Chondrocyte (in vitro differentiated cells): ENCODE results near the gene DCP1B. TPM values are rescaled to one million over a fixed set of nuclear protein-coding genes. Genes with fewer than 3 reads are reported as not detected.

Experiments used
- DNase-seq: peaks from one replicate; pipeline ENCODE4 v3.0.0; 2021; ENCODE audit warnings: mixed read lengths, low spot score
- H3K27ac Mint-ChIP-seq: one replicate; pipeline ENCODE4 v1.8.0; 2021; ENCODE audit warnings: mild to moderate bottlenecking, moderate library complexity, mixed read lengths; ENCODE audit not compliant: unreplicated experiment
- H3K27me3 Mint-ChIP-seq: 2 replicates; pipeline ENCODE4 v1.8.0; 2021; ENCODE audit warnings: low read depth, mixed read lengths
- H3K36me3 Mint-ChIP-seq: 2 replicates; pipeline ENCODE4 v1.8.0; 2021; ENCODE audit warnings: low read depth, mixed read lengths
- H3K4me1 Mint-ChIP-seq: 2 replicates; pipeline ENCODE4 v1.8.0; 2021; ENCODE audit warnings: low read depth, mild to moderate bottlenecking, mixed read lengths
- H3K4me3 Mint-ChIP-seq: one replicate; pipeline ENCODE4 v1.8.0; 2021; ENCODE audit warnings: mild to moderate bottlenecking, moderate library complexity, mixed read lengths; ENCODE audit not compliant: unreplicated experiment
- H3K9me3 Mint-ChIP-seq: 2 replicates; pipeline ENCODE4 v1.8.0; 2021; ENCODE audit warnings: low read depth, mixed read lengths
- total RNA-seq: library from RNA; stranded (reverse); gene quantifications from 3 replicates; pipeline ENCODE4 v1.2.1, GENCODE V29; 2021
- TF ChIP-seq, protein P1 (sequence below): fragments of 200-600 bp; sonication (generic); IDR thresholded peaks from 2 replicates; pipeline ENCODE4 v1.5.0; 2021; ENCODE audit warnings: antibody characterized with exemption, mild to moderate bottlenecking, moderate library complexity

The DCP1B gene
- total RNA-seq, 1 donor from 2014 or later: 12.7 TPM

DNA sequence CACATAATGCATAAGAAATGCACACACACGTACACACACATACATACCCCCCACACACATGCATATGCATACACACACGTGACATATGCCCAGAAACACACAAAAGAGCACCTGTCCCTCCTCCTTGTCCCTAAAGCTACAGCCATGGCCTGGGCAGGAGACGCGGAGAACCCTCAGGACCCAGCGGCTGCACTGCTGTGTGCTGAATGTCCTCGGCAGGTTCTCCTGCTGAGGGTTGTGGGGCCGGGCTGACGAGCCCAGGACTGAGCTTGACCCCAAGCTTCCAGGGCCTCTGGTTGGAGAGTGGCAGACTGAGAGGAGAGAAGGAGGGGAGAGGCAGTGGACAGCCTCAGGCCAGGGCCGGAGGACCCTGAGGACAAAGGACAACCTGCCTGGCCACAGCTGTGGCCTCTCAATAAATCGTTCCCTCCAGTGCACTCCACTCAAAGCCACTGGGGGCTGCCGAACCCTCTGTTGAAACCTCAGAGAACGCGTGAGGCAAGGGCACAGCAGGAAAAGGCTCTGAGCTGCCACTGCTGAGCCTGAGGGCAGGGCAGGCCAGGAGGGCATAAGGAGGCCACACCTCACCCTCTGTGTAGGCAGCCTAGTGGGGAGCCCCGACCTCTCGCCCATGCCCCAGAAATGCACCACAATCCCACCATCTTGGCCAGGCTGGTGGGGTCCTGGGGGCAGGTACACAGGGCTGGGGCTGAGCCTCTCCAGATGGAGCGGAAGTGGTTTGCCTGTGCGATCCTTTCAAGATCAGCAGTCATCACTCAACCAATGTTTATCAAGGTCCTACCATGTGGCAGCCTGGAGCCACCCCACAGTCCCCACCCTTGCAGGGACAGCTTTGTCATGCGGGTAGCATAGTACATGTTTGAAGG, 88.9 kb downstream of the DCP1B start:
- Mint-ChIP-seq H3K36me3 (no peaks in the 10 kb centered on the region), H3K4me1 (no peaks in the 10 kb centered on the region), H3K9me3 (no peaks in the 10 kb centered on the region), H3K27ac (no peak overlapping the region), H3K4me3 (no peak overlapping the region), H3K27me3 (peaks cover 9% of the 10 kb centered on the region)
- DNase-seq: no peak
- TF ChIP-seq, protein P1, sequence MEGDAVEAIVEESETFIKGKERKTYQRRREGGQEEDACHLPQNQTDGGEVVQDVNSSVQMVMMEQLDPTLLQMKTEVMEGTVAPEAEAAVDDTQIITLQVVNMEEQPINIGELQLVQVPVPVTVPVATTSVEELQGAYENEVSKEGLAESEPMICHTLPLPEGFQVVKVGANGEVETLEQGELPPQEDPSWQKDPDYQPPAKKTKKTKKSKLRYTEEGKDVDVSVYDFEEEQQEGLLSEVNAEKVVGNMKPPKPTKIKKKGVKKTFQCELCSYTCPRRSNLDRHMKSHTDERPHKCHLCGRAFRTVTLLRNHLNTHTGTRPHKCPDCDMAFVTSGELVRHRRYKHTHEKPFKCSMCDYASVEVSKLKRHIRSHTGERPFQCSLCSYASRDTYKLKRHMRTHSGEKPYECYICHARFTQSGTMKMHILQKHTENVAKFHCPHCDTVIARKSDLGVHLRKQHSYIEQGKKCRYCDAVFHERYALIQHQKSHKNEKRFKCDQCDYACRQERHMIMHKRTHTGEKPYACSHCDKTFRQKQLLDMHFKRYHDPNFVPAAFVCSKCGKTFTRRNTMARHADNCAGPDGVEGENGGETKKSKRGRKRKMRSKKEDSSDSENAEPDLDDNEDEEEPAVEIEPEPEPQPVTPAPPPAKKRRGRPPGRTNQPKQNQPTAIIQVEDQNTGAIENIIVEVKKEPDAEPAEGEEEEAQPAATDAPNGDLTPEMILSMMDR: no peak

DNA sequence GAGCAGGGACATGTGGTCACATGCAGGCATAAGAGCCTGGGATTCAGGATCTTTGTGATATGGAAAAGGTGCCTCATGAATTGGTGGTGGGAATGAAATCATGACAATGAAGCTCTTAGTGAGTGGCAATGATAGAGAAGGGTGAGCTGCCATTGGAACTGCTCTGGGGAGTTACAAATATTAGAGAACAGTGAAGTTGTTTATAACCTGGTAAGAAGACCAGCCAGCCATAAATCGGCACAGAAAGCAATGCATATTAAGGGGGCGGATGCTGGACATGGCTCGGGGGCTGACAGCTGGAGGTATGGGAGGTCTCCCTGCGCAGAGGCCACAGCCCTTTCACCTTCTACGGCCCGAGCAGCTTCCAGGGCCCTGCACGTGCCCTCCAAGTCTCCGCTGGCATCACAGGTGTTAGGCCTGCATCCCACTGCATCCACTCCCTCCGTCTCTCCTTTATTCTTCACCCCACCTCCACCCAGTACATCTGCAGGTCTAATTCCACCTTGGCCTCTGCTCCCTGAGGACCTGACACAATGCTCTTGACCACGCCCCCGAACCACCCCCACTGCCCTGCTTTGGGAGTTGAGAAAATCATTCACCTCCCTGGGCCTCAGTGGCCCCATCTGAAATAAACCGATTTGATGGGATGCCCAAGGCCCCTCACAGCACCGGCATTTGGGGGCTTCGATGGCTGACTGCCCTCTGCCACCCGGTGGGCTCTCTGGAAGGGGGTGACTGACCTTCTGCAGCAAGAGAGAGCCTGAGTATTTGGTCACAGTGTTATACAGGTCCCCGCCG, 89.9 kb downstream of the DCP1B start:
- TF ChIP-seq, protein P1: no peak
- Mint-ChIP-seq H3K4me3 (no peak overlapping the region), H3K27ac (no peak overlapping the region), H3K36me3 (no peaks in the 10 kb centered on the region), H3K9me3 (no peaks in the 10 kb centered on the region), H3K4me1 (no peaks in the 10 kb centered on the region), H3K27me3 (peaks cover 8% of the 10 kb centered on the region)
- no peak for DNase-seq

DNA sequence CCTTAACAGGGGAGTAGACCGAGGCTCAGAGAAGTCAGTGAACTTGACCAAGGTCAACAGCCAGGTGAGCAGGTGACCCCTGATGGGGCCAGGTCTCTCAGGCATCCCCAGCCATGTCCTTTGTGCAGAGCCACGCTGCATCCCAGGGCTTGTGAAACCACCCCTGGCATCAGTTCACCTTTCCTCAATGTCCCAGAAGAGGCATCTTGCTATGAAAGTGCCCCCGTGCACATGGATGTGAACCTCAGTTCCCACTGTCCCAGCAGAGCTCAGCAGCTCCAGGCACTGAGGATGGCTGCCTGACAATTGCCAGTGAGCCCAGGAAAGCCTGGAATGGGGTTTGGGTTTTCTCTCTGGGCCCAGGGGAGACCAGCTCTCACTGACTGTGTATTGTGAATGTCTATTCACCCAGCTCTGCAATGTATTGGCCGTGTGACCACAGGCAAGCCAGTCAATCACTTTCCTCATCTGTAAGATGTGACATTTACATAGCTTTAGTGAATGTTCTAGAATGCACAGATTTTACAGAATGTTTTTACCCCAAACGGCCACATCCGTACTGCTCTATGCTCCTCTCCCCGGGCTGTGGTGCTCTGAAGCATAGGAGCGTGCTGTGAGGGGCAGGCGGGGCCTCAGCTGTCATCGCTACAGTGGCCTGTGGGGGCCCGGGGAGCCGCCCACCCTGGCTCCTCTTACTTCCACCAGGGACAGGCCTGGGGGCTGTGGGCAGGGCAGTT, 90.7 kb downstream of the DCP1B start:
- TF ChIP-seq, protein P1: no peak
- Mint-ChIP-seq H3K36me3 (no peaks in the 10 kb centered on the region), H3K9me3 (no peaks in the 10 kb centered on the region), H3K4me1 (no peaks in the 10 kb centered on the region), H3K27ac (no peak overlapping the region), H3K4me3 (no peak overlapping the region), H3K27me3 (peaks cover 8% of the 10 kb centered on the region)
- no peak for DNase-seq

DNA sequence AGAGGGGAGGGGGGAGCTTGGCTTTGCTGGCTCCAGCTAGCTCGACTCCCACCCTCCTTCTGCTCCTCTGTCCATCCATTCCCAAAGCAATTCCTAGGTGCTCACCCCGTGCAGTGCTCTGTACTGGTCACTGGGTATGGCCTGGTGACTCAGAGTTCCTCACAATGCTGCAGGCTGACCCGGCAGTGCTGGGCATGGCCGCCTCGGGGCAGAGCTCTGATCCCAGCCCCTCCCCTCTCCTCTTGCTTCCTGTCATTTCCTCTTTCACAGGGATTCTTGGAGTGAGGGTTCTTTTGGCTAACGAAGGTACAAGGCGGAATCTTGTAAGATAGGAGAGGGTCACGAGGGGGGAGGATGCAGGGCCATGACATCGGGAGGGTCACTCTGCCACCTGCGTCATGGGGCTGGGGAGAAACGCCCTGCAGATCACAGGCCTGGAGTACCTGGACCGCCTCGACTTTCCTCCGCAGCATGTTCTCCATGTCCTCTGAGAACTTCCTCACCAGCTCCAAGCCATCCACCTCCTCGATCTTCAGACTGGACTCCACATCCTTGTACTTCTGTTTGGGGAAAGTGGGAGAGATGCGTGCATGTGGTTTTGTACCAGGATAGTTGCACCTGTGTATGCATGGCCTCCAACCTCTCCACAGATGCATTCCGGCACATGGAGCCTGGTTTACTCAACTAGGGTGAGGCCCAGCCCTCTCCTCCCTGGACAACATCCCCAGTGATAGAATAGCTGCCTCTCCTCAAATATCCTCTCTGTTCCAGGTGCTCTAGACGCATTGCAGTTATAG, 91.5 kb downstream of the DCP1B start:
- no peaks in the 10 kb centered on the region for H3K4me1 Mint-ChIP-seq
- H3K27me3 Mint-ChIP-seq: peaks cover 7% of the 10 kb centered on the region
- no peak for DNase-seq
- H3K27ac Mint-ChIP-seq: no peak overlapping the region
- no peak overlapping the region for H3K4me3 Mint-ChIP-seq
- no peaks in the 10 kb centered on the region for H3K36me3 Mint-ChIP-seq
- H3K9me3 Mint-ChIP-seq: no peaks in the 10 kb centered on the region
- TF ChIP-seq, protein P1: no peak
